WTC11 (cell line): ENCODE measurements around the gene FDPS. TPM values are rescaled to one million over a fixed set of nuclear protein-coding genes. Genes with fewer than 3 reads are reported as not detected.

Source experiments
- ATAC-seq: fragments of 200-7000 bp; cut with Tn5 transposase; 2 replicates; pipeline ENCODE4 v1.10.0; 2021; ENCODE audit warnings: mild to moderate bottlenecking, moderate library complexity
- CTCF ChIA-PET: fragments of 300-600 bp; sonication (Branson Sonifier 250); formaldehyde crosslinking; loops from one replicate; lab custom pipeline; 2021; ENCODE audit warnings: antibody characterized with exemption; lab: Charles Lee
- POLR2A ChIA-PET: fragments of 350-600 bp; sonication (Branson Sonifier 250); formaldehyde crosslinking; loops from one replicate; lab custom pipeline; 2021; ENCODE audit warnings: antibody characterized with exemption; lab: Charles Lee
- DNase-seq: peaks from one replicate; pipeline ENCODE4 v3.0.0; 2021; ENCODE audit warnings: low spot score
- H3K27ac Mint-ChIP-seq: 2 replicates; pipeline ENCODE4 v1.8.0; 2021; ENCODE audit warnings: mixed read lengths
- H3K27me3 Mint-ChIP-seq: 2 replicates; pipeline ENCODE4 v1.8.0; 2021; ENCODE audit warnings: low read depth, mild to moderate bottlenecking, moderate library complexity, mixed read lengths
- H3K36me3 Mint-ChIP-seq: 2 replicates; pipeline ENCODE4 v1.8.0; 2021; ENCODE audit warnings: mixed read lengths
- H3K4me1 Mint-ChIP-seq: 2 replicates; pipeline ENCODE4 v1.8.0; 2022; ENCODE audit warnings: mixed read lengths
- H3K4me3 Mint-ChIP-seq: 2 replicates; pipeline ENCODE4 v1.8.0; 2021; ENCODE audit warnings: mild to moderate bottlenecking, moderate library complexity, mixed read lengths
- H3K9me3 Mint-ChIP-seq: 2 replicates; pipeline ENCODE4 v1.8.0; 2021; ENCODE audit warnings: mixed read lengths
- AR ChIP-seq: fragments of 250-450 bp; sonication (Bioruptor Pico); IDR thresholded peaks from 2 replicates; pipeline ENCODE4 v1.9.0; 2021; ENCODE audit warnings: mild to moderate bottlenecking
- ATF2 ChIP-seq: sonication (generic); formaldehyde crosslinking; IDR thresholded peaks from 2 replicates; pipeline ENCODE4 v1.8.1; 2022; ENCODE audit warnings: low read depth, missing genetic modification reagents, borderline replicate concordance
- E2F4 ChIP-seq: sonication (generic); formaldehyde crosslinking; IDR thresholded peaks from 2 replicates; pipeline ENCODE4 v1.8.1; 2022; ENCODE audit warnings: low read depth, mild to moderate bottlenecking, moderate library complexity, missing genetic modification reagents, borderline replicate concordance
- EMX1 ChIP-seq: fragments of 250-450 bp; sonication (Bioruptor Pico); IDR thresholded peaks from 2 replicates; pipeline ENCODE4 v1.8.0; 2021; ENCODE audit warnings: mild to moderate bottlenecking
- ESRRA ChIP-seq: sonication (generic); formaldehyde crosslinking; IDR thresholded peaks from 2 replicates; pipeline ENCODE4 v1.8.1; 2022; ENCODE audit warnings: mild to moderate bottlenecking, missing genetic modification reagents, borderline replicate concordance
- GTF2I ChIP-seq: fragments of 250-450 bp; sonication (Bioruptor Pico); conservative IDR thresholded peaks from 2 replicates; pipeline ENCODE4 v1.4.0; 2021; ENCODE audit warnings: mild to moderate bottlenecking
- NFATC4 ChIP-seq: fragments of 250-450 bp; sonication (Bioruptor Pico); IDR thresholded peaks from 2 replicates; pipeline ENCODE4 v1.9.0; 2021; ENCODE audit warnings: mild to moderate bottlenecking
- NFE2L1 ChIP-seq: sonication (generic); formaldehyde crosslinking; IDR thresholded peaks from 2 replicates; pipeline ENCODE4 v1.8.1; 2023; ENCODE audit warnings: missing genetic modification reagents
- PRRX2 ChIP-seq: fragments of 250-450 bp; sonication (Bioruptor Pico); IDR thresholded peaks from 2 replicates; pipeline ENCODE4 v1.8.0; 2021; ENCODE audit warnings: mild to moderate bottlenecking
- RORB ChIP-seq: fragments of 250-450 bp; sonication (Bioruptor Pico); IDR thresholded peaks from 2 replicates; pipeline ENCODE4 v1.9.0; 2021; ENCODE audit warnings: mild to moderate bottlenecking
- SMAD4 ChIP-seq: sonication (generic); formaldehyde crosslinking; IDR thresholded peaks from 2 replicates; pipeline ENCODE4 v1.8.0; 2022; ENCODE audit warnings: mild to moderate bottlenecking, missing genetic modification reagents
- SOX15 ChIP-seq: fragments of 250-450 bp; sonication (Bioruptor Pico); IDR thresholded peaks from 2 replicates; pipeline ENCODE4 v1.9.0; 2021; ENCODE audit warnings: mild to moderate bottlenecking
- TP53 ChIP-seq: sonication (generic); formaldehyde crosslinking; IDR thresholded peaks from 2 replicates; pipeline ENCODE4 v1.8.1; 2023; ENCODE audit warnings: mild to moderate bottlenecking, missing genetic modification reagents
- USF1 ChIP-seq: sonication (generic); formaldehyde crosslinking; IDR thresholded peaks from 2 replicates; pipeline ENCODE4 v1.8.0; 2022; ENCODE audit warnings: mild to moderate bottlenecking, missing genetic modification reagents
- USF2 ChIP-seq: sonication (generic); formaldehyde crosslinking; IDR thresholded peaks from 2 replicates; pipeline ENCODE4 v1.8.1; 2023; ENCODE audit warnings: mild to moderate bottlenecking, missing genetic modification reagents, moderate library complexity
- ZBTB43 ChIP-seq: sonication (generic); formaldehyde crosslinking; IDR thresholded peaks from 2 replicates; pipeline ENCODE4 v1.8.1; 2023; ENCODE audit warnings: mild to moderate bottlenecking, missing genetic modification reagents
- ZNF396 ChIP-seq: fragments of 250-450 bp; sonication (Bioruptor Pico); IDR thresholded peaks from 2 replicates; pipeline ENCODE4 v1.8.0; 2021; ENCODE audit warnings: mild to moderate bottlenecking, moderate library complexity, borderline replicate concordance
- ZSCAN18 ChIP-seq: fragments of 250-450 bp; sonication (Bioruptor Pico); IDR thresholded peaks from 2 replicates; pipeline ENCODE4 v2.1.2; 2022; ENCODE audit warnings: mild to moderate bottlenecking, moderate library complexity
- total RNA-seq: library from RNA; stranded (reverse); gene quantifications from 3 replicates; pipeline ENCODE4 v1.2.3, GENCODE V29; 2021

Gene FDPS
- total RNA-seq, 1 experiment from 2014 or later: 354 TPM

GRCh38 chr1:155329980-155330598 lies 21.4 kb downstream of the FDPS start:
- DNase-seq: no peak
- ATAC-seq: no peak
- POLR2A ChIA-PET: no interaction called here
- CTCF ChIA-PET: no interaction called here
- Mint-ChIP-seq H3K4me1 (peaks cover 8% of the 10 kb centered on the region), H3K9me3 (no peaks in the 10 kb centered on the region), H3K27ac (no peak overlapping the region)
- TF ChIP-seq E2F4 (CRISPR knock-in tag) (no peak), ZNF396 (CRISPR knock-in tag) (no peak), TP53 (CRISPR knock-in tag) (no peak), USF2 (CRISPR knock-in tag) (no peak), GTF2I (CRISPR knock-in tag) (no peak), PRRX2 (CRISPR knock-in tag) (no peak), ZSCAN18 (CRISPR knock-in tag) (no peak), ATF2 (CRISPR knock-in tag) (no peak), NFATC4 (CRISPR knock-in tag) (no peak), EMX1 (no peak), ZBTB43 (no peak), SOX15 (no peak), ESRRA (CRISPR knock-in tag) (no peak), AR (CRISPR knock-in tag) (no peak), NFE2L1 (no peak), USF1 (no peak), SMAD4 (CRISPR knock-in tag) (no peak), RORB (no peak)
- TF ChIP-seq, all 79 proteins: peak for 0
- peaks cover 27% of the 10 kb centered on the region for H3K36me3 Mint-ChIP-seq
- H3K4me3 Mint-ChIP-seq: no peak overlapping the region
- H3K27me3 Mint-ChIP-seq: no peaks in the 10 kb centered on the region
